ENCODE measurements around the gene DGKH.

- TF ChIP-seq ZNF274 (CRISPR knock-in tag; IDR thresholded peaks at IDR 0.05): no peak
- no peak for TF ChIP-seq RNF2 (conservative IDR thresholded peaks at IDR 0.05; ENCODE audit: low read depth)
- TF ChIP-seq TFE3 (CRISPR knock-in tag; IDR thresholded peaks at IDR 0.05): no peak
- TF ChIP-seq RARG (CRISPR knock-in tag; IDR thresholded peaks at IDR 0.05; ENCODE audit: low read depth): no peak
- TF ChIP-seq NR1H2 (CRISPR knock-in tag; IDR thresholded peaks at IDR 0.05; ENCODE audit: borderline replicate concordance, low read depth): no peak
- TF ChIP-seq SRSF1 (optimal IDR thresholded peaks at IDR 0.05; ENCODE audit: low read depth, low read length): no peak
- no peak for TF ChIP-seq ZEB1 (IDR thresholded peaks at IDR 0.05; ENCODE audit: insufficient replicate concordance, low read depth)
- no peak for TF ChIP-seq CTCF (CRISPR knock-in tag; IDR thresholded peaks at IDR 0.05)
- no peak for TF ChIP-seq MLLT10 (CRISPR knock-in tag; IDR thresholded peaks at IDR 0.05)
- no peak for TF ChIP-seq ZNF468 (CRISPR knock-in tag; IDR thresholded peaks at IDR 0.05)
- TF ChIP-seq PRDM15 (CRISPR knock-in tag; IDR thresholded peaks at IDR 0.05): no peak
- TF ChIP-seq FOXO4 (CRISPR knock-in tag; conservative IDR thresholded peaks at IDR 0.05): no peak
- no peak for TF ChIP-seq NKX3-1 (CRISPR knock-in tag; IDR thresholded peaks at IDR 0.05)
Observed at GRCh38 chr13:42247883-42248282, 199.4 kb downstream of the DGKH start.
